MM.1S (cell line): ENCODE results near the gene PITX3.

Experiments used
- DNase-seq: peaks from one replicate; pipeline ENCODE4 v3.0.0-alpha.2; 2015
- H2AFZ ChIP-seq: fragments of 300-600 bp; sonication (generic); 2 replicates; pipeline ENCODE4 v1.6.0; 2016; ENCODE audit warnings: antibody characterized with exemption, low read length
- H3F3A ChIP-seq: fragments of 300-600 bp; sonication (generic); 2 replicates; pipeline ENCODE4 v1.6.1; 2016; ENCODE audit warnings: mild to moderate bottlenecking, antibody characterized with exemption, low read length, moderate library complexity, mixed read lengths; ENCODE audit not compliant: insufficient read depth
- H3K27ac ChIP-seq: fragments of 300-600 bp; sonication (generic); 2 replicates; pipeline ENCODE4 v1.5.1; 2016; ENCODE audit warnings: mild to moderate bottlenecking, low read length
- H3K27me3 ChIP-seq: fragments of 300-600 bp; sonication (generic); replicated peaks from 2 replicates; pipeline ENCODE4 v1.6.0; 2016; ENCODE audit warnings: low read length; ENCODE audit not compliant: insufficient read depth
- H3K36me3 ChIP-seq: fragments of 300-600 bp; sonication (generic); replicated peaks from 2 replicates; pipeline ENCODE4 v1.6.1; 2016; ENCODE audit warnings: mild to moderate bottlenecking, low read length, mixed read lengths; ENCODE audit not compliant: insufficient read depth
- H3K4me1 ChIP-seq: fragments of 300-600 bp; sonication (generic); 2 replicates; pipeline ENCODE4 v1.6.1; 2016; ENCODE audit warnings: low read length, mixed read lengths
- H3K4me2 ChIP-seq: fragments of 300-600 bp; sonication (generic); 2 replicates; pipeline ENCODE4 v1.6.0; 2016; ENCODE audit warnings: low read depth, low read length
- H3K4me3 ChIP-seq: fragments of 300-600 bp; sonication (generic); 2 replicates; pipeline ENCODE4 v1.5.1; 2016; ENCODE audit warnings: low read length, mixed read lengths
- H3K79me2 ChIP-seq: fragments of 300-600 bp; sonication (generic); 2 replicates; pipeline ENCODE4 v1.6.1; 2016; ENCODE audit warnings: mixed run types, low read length, mixed read lengths
- H3K9ac ChIP-seq: fragments of 300-600 bp; sonication (generic); 2 replicates; pipeline ENCODE4 v1.6.1; 2016; ENCODE audit warnings: low read length, mixed read lengths
- H3K9me2 ChIP-seq: fragments of 300-600 bp; sonication (generic); replicated peaks from 2 replicates; pipeline ENCODE4 v1.6.1; 2016; ENCODE audit warnings: mild to moderate bottlenecking, low read length, mixed read lengths; ENCODE audit not compliant: insufficient read depth
- H3K9me3 ChIP-seq: fragments of 300-600 bp; sonication (generic); replicated peaks from 2 replicates; pipeline ENCODE4 v1.6.1; 2016; ENCODE audit warnings: mild to moderate bottlenecking, low read length, mixed read lengths; ENCODE audit not compliant: insufficient read depth
- H4K20me1 ChIP-seq: fragments of 300-600 bp; sonication (generic); 2 replicates; pipeline ENCODE4 v1.6.1; 2016; ENCODE audit warnings: mild to moderate bottlenecking, low read length, moderate library complexity, mixed read lengths; ENCODE audit not compliant: insufficient read depth
- EZH2 ChIP-seq: fragments of 300-600 bp; sonication (generic); optimal IDR thresholded peaks from 2 replicates; pipeline ENCODE3; 2017; ENCODE audit warnings: low read depth, mild to moderate bottlenecking, antibody characterized with exemption, low read length, mixed read lengths
- EZH2phosphoT487 ChIP-seq: fragments of 300-600 bp; sonication (generic); IDR thresholded peaks from 2 replicates; pipeline ENCODE4 v1.6.1; 2018; ENCODE audit warnings: antibody characterized with exemption, low read length
- TF ChIP-seq, protein P1 (sequence below): fragments of 300-600 bp; sonication (generic); IDR thresholded peaks from 2 replicates; pipeline ENCODE4 v1.5.1; 2016; ENCODE audit warnings: antibody characterized with exemption, low read length, mixed read lengths

Gene PITX3

GRCh38 chr10:102211615-102212299 lies 29.6 kb downstream of the PITX3 start:
- Histone ChIP-seq H2AFZ (no peak overlapping the region), H3K4me2 (no peak overlapping the region), H3K36me3 (no peaks in the 10 kb centered on the region), H3K9me2 (no peaks in the 10 kb centered on the region), H3K4me3 (no peak overlapping the region), H3F3A (no peaks in the 10 kb centered on the region), H3K4me1 (peaks cover 7% of the 10 kb centered on the region), H3K27ac (no peak overlapping the region), H3K9ac (no peak overlapping the region), H3K27me3 (no peaks in the 10 kb centered on the region), H3K9me3 (no peaks in the 10 kb centered on the region), H3K79me2 (no peaks in the 10 kb centered on the region), H4K20me1 (no peaks in the 10 kb centered on the region)
- DNase-seq: peak; percentile 37
- TF ChIP-seq EZH2 (no peak), EZH2phosphoT487 (no peak)
- TF ChIP-seq, protein P1, sequence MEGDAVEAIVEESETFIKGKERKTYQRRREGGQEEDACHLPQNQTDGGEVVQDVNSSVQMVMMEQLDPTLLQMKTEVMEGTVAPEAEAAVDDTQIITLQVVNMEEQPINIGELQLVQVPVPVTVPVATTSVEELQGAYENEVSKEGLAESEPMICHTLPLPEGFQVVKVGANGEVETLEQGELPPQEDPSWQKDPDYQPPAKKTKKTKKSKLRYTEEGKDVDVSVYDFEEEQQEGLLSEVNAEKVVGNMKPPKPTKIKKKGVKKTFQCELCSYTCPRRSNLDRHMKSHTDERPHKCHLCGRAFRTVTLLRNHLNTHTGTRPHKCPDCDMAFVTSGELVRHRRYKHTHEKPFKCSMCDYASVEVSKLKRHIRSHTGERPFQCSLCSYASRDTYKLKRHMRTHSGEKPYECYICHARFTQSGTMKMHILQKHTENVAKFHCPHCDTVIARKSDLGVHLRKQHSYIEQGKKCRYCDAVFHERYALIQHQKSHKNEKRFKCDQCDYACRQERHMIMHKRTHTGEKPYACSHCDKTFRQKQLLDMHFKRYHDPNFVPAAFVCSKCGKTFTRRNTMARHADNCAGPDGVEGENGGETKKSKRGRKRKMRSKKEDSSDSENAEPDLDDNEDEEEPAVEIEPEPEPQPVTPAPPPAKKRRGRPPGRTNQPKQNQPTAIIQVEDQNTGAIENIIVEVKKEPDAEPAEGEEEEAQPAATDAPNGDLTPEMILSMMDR: no peak

- Histone ChIP-seq H3K36me3 (no peaks in the 10 kb centered on the region), H3K9me2 (no peaks in the 10 kb centered on the region), H3K9ac (no peak overlapping the region), H3K4me1 (peaks cover 13% of the 10 kb centered on the region), H3F3A (no peaks in the 10 kb centered on the region), H4K20me1 (no peaks in the 10 kb centered on the region), H3K27me3 (no peaks in the 10 kb centered on the region), H3K79me2 (no peaks in the 10 kb centered on the region), H3K27ac (no peak overlapping the region), H3K9me3 (no peaks in the 10 kb centered on the region), H2AFZ (no peak overlapping the region), H3K4me3 (no peak overlapping the region), H3K4me2 (no peak overlapping the region)
- no peak for TF ChIP-seq EZH2
- TF ChIP-seq, protein P1: no peak
- TF ChIP-seq EZH2phosphoT487: no peak
- no peak for DNase-seq
Measured at GRCh38 chr10:102208311-102209035, 32.8 kb downstream of the PITX3 start.

DNA sequence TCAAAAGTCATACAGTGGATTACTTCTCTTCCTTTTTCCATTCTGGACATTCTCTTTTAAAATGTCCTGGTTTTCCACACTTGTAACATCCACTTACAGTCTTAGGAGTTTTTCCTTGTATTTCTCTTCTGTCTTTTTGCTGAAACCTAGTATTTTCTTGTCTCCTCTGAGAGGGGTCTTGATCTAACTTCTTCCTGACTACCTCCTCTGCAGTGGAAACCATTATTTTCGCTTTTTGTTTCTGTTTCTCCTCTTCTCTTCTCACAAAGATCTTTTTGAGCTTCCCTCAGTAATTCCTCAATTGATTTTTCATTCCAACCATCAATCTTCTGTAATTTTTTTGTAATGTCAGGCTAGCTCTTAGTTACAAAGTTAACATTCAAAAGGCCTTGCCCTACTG lies 38.9 kb downstream of the PITX3 start:
- Histone ChIP-seq H3K36me3 (no peaks in the 10 kb centered on the region), H3K79me2 (no peaks in the 10 kb centered on the region), H3K9me2 (no peaks in the 10 kb centered on the region), H3K9ac (peak overlapping the region; percentile 24; the same call in 1 of the 2 replicates), H3K27ac (peak overlapping the region; percentile 25; the same call in 1 of the 2 replicates), H3K9me3 (no peaks in the 10 kb centered on the region), H3K4me3 (peak overlapping the region; percentile 39), H4K20me1 (no peaks in the 10 kb centered on the region), H3K27me3 (no peaks in the 10 kb centered on the region), H2AFZ (peak overlapping the region; percentile 73), H3K4me2 (peak overlapping the region; percentile 67), H3F3A (no peaks in the 10 kb centered on the region), H3K4me1 (peaks cover 17% of the 10 kb centered on the region)
- TF ChIP-seq, protein P1: no peak
- TF ChIP-seq EZH2phosphoT487 (no peak), EZH2 (no peak)
- DNase-seq: no peak
